ENCODE data around the gene ACAD8.

GRCh38 chr11:134267461-134267860 is 14.1 kb downstream of the ACAD8 start:
- TF ChIP-seq, protein P1, sequence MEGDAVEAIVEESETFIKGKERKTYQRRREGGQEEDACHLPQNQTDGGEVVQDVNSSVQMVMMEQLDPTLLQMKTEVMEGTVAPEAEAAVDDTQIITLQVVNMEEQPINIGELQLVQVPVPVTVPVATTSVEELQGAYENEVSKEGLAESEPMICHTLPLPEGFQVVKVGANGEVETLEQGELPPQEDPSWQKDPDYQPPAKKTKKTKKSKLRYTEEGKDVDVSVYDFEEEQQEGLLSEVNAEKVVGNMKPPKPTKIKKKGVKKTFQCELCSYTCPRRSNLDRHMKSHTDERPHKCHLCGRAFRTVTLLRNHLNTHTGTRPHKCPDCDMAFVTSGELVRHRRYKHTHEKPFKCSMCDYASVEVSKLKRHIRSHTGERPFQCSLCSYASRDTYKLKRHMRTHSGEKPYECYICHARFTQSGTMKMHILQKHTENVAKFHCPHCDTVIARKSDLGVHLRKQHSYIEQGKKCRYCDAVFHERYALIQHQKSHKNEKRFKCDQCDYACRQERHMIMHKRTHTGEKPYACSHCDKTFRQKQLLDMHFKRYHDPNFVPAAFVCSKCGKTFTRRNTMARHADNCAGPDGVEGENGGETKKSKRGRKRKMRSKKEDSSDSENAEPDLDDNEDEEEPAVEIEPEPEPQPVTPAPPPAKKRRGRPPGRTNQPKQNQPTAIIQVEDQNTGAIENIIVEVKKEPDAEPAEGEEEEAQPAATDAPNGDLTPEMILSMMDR (IDR thresholded peaks at IDR 0.05 in 4 of 5, conservative IDR thresholded peaks at IDR 0.05 in 1 of 5), result no peak
- TF ChIP-seq POLR2A (IDR thresholded peaks at IDR 0.05), result no peak

All from gastrocnemius medialis (tissue), 4 donors.